Mucosa of rectum (tissue), 2 donors: ENCODE results near the gene PIGA.
A peak's percentile ranks its signal among the peaks of the same experiment; 100 is the strongest.
"Not testable (repeated sequence)": the region's sequence is repeated elsewhere in the genome, so short reads cannot be mapped to it uniquely, and the experiment has no call there.

Experiments used
- H3K27ac ChIP-seq, 2 donors: one replicate each; pipeline ENCODE4 v1.7.0; 2013; ENCODE audit warnings: inconsistent platforms in 2 of 2, low read depth in 2 of 2, low read length in 2 of 2
- H3K27me3 ChIP-seq, 2 donors: one replicate each; pipeline ENCODE4 v1.7.0; 2013; ENCODE audit warnings: low read length in 2 of 2; ENCODE audit not compliant: control insufficient read depth in 2 of 2, insufficient read depth in 2 of 2
- H3K36me3 ChIP-seq, 2 donors: one replicate each; pipeline ENCODE4 v1.7.0; 2013; ENCODE audit warnings: low read length in 2 of 2; ENCODE audit not compliant: control insufficient read depth in 2 of 2, insufficient read depth in 2 of 2
- H3K4me1 ChIP-seq, 2 donors: one replicate each; pipeline ENCODE4 v1.7.0; 2013; ENCODE audit warnings: low read length in 2 of 2, mild to moderate bottlenecking in 1 of 2; ENCODE audit not compliant: control insufficient read depth in 2 of 2, insufficient read depth in 2 of 2
- H3K4me3 ChIP-seq, 2 donors: one replicate each; pipeline ENCODE4 v1.7.0; 2013; ENCODE audit warnings: low read length in 2 of 2
- H3K9ac ChIP-seq, 2 donors: one replicate each; pipeline ENCODE4 v1.7.0; 2013; ENCODE audit warnings: low read length in 2 of 2, low read depth in 1 of 2, mild to moderate bottlenecking in 1 of 2
- H3K9me3 ChIP-seq, 2 donors: one replicate each; pipeline ENCODE4 v1.7.0; 2013; ENCODE audit warnings: low read length in 2 of 2; ENCODE audit not compliant: control insufficient read depth in 2 of 2
- donor health status: healthy.
- donor health status: Normal muscosa, but diverticular disease.

Gene PIGA

DNA sequence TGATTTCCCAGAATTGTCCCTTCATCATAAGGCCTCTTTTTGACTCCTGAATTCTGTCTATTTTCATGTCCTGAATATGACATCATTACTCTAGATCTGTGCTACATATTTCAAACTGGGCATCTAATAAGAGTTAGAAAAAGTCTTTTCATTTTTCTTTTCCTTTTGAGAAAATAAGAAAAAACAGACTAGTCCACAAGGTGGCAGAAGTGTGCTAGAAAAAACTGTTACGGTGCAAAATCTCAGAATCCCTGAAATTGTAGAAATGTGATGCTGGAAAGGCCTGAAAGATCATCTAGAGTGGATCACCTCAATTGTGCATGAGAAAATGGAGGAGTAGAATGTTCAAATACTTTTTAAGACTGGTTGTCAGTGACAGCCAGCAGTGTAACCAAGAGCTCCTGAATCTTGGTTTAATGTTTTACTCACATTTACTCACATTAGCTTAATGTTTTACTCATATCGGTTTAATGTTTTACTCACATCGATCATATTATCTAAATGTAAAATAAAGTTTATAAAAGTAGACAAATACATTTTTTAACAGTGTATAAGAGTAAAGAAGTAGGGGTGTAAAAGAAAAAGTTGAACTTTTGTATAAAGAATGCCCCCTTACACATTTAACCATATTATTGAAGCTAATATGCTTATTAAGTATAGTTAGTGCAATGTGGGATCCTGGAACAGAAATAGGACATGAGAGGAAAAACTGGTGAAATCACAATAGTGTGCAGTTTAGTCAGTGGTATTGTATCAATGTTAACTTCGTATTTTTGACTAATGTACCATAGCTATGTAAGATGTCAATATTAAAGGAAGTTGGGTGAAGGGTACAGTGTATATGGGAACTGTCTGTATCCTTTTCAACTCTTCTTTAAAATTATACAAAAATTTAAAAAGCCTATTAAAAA is 35.1 kb downstream of the PIGA start:
- H3K27ac ChIP-seq = peak overlapping the region in 1 of 2 donors; percentile 34

DNA sequence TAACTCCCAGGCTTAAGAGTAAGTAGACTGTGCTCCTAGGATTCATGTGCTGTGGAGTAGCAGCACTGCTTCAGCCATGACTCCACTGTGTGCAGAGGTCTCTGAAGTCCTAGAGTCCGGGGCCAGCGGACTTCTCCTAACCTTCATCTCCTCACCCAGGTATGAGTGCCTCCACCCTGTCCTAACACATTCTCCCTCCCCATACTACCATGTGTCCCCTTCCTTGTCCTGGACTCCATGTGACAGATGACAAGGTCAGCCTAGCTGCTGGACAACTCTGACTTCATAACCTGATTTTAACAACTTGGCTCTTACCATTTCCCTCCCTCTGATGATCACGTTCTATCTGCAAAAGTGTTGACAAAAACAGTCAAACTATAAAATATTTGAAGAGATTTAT is 36.5 kb downstream of the PIGA start:
- peak overlapping the region in 1 of 2 donors; percentile 6 for H3K27ac ChIP-seq
- H3K9ac ChIP-seq = no peak overlapping the region

More for the DNA sequence above, 35.1 kb downstream of the PIGA start:
- Histone ChIP-seq H3K9me3 (no peaks in the 10 kb centered on the region), H3K36me3 (no peaks in the 10 kb centered on the region), H3K4me3 (no peak overlapping the region), H3K27me3 (peaks cover 0 to 3% of the 10 kb centered on the region in 2 donors), H3K4me1 (peaks cover 4 to 5% of the 10 kb centered on the region in 2 donors), H3K9ac (peak overlapping the region in 1 of 2 donors; percentile 2)

DNA sequence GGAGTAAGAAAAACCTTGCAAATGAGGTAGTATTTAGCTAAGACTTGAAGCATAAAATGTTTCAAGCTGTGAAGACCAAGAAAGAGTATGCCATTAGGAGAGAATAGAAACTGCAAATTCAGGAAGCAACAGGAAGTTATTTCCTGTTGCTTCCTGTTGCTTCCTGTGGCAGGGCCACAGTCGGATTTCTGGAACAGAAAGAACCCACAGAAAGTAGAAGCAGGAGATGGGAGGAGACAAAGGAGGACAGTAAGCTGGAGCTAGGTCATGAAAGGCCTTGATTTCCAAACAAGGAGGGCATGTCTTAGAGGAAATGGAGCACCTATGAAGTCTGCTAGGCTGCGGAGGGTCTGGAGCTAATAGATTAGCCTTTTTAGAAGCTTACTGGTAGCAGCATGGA is 37.1 kb downstream of the PIGA start:
- Histone ChIP-seq H3K4me1 (peaks cover 4 to 5% of the 10 kb centered on the region in 2 donors), H3K27ac (peak overlapping the region in 1 of 2 donors; percentile 6), H3K9ac (no peak overlapping the region), H3K36me3 (no peaks in the 10 kb centered on the region), H3K9me3 (no peaks in the 10 kb centered on the region), H3K27me3 (no peaks in the 10 kb centered on the region), H3K4me3 (no peak overlapping the region)

More for the DNA sequence above, 36.5 kb downstream of the PIGA start:
- Histone ChIP-seq H3K36me3 (no peaks in the 10 kb centered on the region), H3K27me3 (peaks cover 0 to 3% of the 10 kb centered on the region in 2 donors), H3K9me3 (no peaks in the 10 kb centered on the region), H3K4me1 (peaks cover 4 to 5% of the 10 kb centered on the region in 2 donors), H3K4me3 (no peak overlapping the region)

DNA sequence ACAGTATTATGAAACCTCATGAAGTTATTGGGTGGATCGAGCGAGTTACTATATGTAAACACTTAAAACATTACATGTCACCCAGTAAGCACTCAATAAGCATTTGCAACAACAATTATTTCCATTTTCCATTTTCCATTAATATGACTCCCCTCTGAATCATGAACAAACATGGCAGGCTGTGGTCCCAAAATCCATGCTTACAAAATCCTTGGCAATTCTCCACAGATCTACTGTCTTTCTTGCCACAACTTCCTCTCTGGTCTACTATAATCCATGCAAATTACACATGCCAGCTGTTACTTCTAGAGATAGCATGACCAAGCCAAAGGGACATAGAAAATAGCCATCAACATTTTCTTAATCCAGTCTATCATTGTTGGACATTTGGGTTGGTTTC is 41.9 kb downstream of the PIGA start:
- Histone ChIP-seq H3K4me1 (no peaks in the 10 kb centered on the region), H3K27ac (no peak overlapping the region), H3K27me3 (no peaks in the 10 kb centered on the region), H3K9ac (no peak overlapping the region), H3K9me3 (no peaks in the 10 kb centered on the region), H3K4me3 (no peak overlapping the region), H3K36me3 (no peaks in the 10 kb centered on the region)

GRCh38 chrX:15292861-15293260 is 42.5 kb downstream of the PIGA start:
- H3K9ac ChIP-seq = no peak overlapping the region
- H3K9me3 ChIP-seq = no peaks in the 10 kb centered on the region
- H3K27ac ChIP-seq = no peak overlapping the region
- H3K4me3 ChIP-seq = no peak overlapping the region
- H3K27me3 ChIP-seq = no peaks in the 10 kb centered on the region
- H3K4me1 ChIP-seq = no peaks in the 10 kb centered on the region
- no peaks in the 10 kb centered on the region for H3K36me3 ChIP-seq

DNA sequence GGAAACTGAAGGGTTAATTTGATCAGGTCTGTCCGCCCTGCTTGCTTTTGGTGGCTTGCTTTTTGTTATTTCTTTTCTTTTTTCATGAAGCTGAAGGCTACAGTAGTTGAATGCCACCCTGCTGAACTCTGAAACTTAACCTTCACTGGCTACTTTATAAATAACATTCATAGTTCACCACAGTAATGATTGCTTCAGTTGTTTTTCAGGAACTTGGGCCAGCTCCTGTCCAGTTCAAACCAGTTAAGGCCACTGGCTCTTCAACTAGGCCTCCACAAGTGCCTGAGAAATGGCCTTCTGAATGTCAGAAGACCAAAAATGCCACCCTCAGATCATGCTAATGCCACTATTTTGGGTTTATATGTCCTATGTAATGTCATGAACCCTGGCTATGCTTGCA is 57.7 kb downstream of the PIGA start:
- Histone ChIP-seq H3K27me3 (peaks cover 0 to 2% of the 10 kb centered on the region in 2 donors), H3K27ac (no peak overlapping the region), H3K4me1 (no peaks in the 10 kb centered on the region), H3K4me3 (no peak overlapping the region), H3K9ac (no peak overlapping the region), H3K36me3 (no peaks in the 10 kb centered on the region), H3K9me3 (no peaks in the 10 kb centered on the region)

GRCh38 chrX:15274946-15275345 is 60.4 kb downstream of the PIGA start:
- H3K27ac ChIP-seq = no peak overlapping the region

DNA sequence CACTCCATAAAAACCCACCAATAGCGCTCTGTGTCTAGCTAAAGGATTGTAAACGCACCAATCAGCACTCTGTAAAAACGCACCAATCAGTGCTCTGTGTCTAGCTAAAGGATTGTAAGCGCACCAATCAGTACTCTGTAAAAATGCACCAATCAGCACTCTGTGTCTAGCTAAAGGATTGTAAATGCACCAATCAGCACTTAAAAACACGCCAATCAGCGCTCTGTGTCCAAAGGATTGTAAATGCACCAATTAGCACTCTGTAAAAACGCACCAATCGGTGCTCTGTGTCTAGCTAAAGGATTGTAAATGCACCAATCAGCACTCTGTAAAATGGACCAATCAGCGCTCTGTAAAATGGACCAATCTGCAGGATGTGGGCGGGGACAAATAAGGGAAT is 62.0 kb downstream of the PIGA start:
- not testable (repeated sequence) for H3K27me3 ChIP-seq, H3K36me3 ChIP-seq, H3K4me3 ChIP-seq, H3K9me3 ChIP-seq, H3K9ac ChIP-seq, H3K4me1 ChIP-seq, H3K27ac ChIP-seq

More at GRCh38 chrX:15274946-15275345, 60.4 kb downstream of the PIGA start:
- H3K36me3 ChIP-seq = no peaks in the 10 kb centered on the region
- peaks cover 0 to 3% of the 10 kb centered on the region in 2 donors for H3K27me3 ChIP-seq
- H3K4me3 ChIP-seq = no peak overlapping the region
- H3K9ac ChIP-seq = no peak overlapping the region
- no peaks in the 10 kb centered on the region for H3K9me3 ChIP-seq
- H3K4me1 ChIP-seq = no peaks in the 10 kb centered on the region

DNA sequence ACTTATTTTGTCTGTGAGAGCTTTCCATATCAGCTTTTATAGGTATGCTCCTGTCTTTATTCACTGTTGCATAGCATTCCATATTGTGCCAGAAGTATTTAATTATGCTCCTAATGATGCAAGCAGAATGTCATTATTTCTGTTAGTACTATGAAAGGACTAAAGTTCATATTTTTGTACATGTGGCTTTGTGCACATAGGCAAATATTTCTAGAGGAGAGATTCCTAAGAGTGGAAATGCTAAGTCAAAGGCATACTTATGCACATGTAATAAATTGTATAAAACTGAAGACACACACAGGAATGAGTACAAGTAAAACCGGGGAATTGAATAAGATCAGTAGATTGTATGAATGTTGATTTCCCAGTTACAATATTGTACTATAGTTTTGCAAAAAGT is 63.6 kb downstream of the PIGA start:
- Histone ChIP-seq H3K4me3 (no peak overlapping the region), H3K9me3 (no peaks in the 10 kb centered on the region), H3K36me3 (no peaks in the 10 kb centered on the region), H3K4me1 (no peaks in the 10 kb centered on the region), H3K9ac (no peak overlapping the region), H3K27me3 (peaks cover 0 to 3% of the 10 kb centered on the region in 2 donors), H3K27ac (no peak overlapping the region)

DNA sequence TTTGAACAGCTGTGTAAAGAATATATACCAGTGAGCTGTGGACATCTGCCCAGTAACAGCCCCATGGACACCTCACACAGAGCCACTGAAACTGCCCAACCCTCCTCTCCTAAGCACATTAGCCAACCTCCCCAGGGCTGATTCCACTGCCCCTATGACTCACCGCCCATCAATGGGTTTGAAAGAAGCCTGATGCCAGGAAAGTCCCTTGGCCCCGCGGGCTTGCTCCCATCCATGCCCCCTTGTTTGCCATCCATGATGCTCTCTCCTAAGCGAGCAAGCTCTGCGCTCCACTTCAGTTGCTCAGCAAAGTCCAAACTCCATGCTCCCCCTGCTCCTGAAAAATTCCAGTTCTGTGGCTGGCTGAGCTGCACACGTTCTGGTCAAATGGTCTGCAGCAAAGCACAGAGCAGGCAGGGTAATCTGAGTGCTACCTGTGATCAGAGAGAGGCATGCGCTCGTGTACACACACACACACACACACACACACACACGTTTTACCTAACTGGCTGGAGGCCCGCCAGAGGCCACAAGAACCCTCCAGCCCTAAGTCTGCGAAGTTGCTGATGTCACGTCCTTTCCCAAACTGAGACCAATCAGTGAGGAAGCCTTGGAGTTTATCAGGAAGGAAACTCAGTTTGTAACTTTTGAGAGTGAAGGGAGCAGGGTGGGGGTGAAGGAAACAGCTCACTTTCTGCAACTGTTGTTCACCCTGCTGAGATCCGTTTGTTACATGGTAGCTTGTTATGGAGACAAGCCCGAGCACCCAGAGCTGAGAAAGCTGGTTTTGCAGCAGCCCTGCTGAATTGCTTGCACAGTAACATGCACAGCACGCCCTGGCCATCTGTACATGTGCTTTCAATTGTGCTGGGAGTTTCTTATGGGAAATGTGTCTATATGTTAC is 65.5 kb downstream of the PIGA start, which contains the start of gene ASB9:
TSS of gene ASB9 (minus strand) at position 466 of the 904 bp plus-strand sequence. CDS start at position 257, 209 bp downstream.
- peak within 1 kb of the TSS; percentile 41 to 48 for H3K27ac ChIP-seq
- H3K36me3 ChIP-seq = no peaks in the 10 kb centered on the region
- H3K4me3 ChIP-seq = peak within 1 kb of the TSS; percentile 30 to 35
- no peaks in the 10 kb centered on the region for H3K9me3 ChIP-seq
- H3K4me1 ChIP-seq = no peaks in the 10 kb centered on the region
- no peak within 1 kb of the TSS for H3K9ac ChIP-seq
- H3K27me3 ChIP-seq = peaks cover 0 to 3% of the 10 kb centered on the region in 2 donors
